Testis (tissue), 3 donors: ENCODE results near the gene RGS6. TPM values are rescaled to one million over a fixed set of nuclear protein-coding genes. Genes with fewer than 3 reads are reported as not detected.

Source experiments
- DNase-seq: peaks from one replicate; pipeline ENCODE4 v3.0.0-alpha.2; 2019
- H3K27ac ChIP-seq, 2 donors: fragments of 200-600 bp; sonication (generic); one replicate each; pipeline ENCODE4 v1.5.1; 2019
- H3K27me3 ChIP-seq: fragments of 200-600 bp; sonication (generic); one replicate; pipeline ENCODE4 v1.5.1; 2019
- H3K36me3 ChIP-seq: fragments of 200-600 bp; sonication (generic); one replicate; pipeline ENCODE4 v1.5.1; 2017; ENCODE audit warnings: low read depth; ENCODE audit errors: missing control alignments
- H3K4me1 ChIP-seq: fragments of 200-600 bp; sonication (generic); one replicate; pipeline ENCODE4 v1.5.1; 2019
- H3K4me3 ChIP-seq, 2 donors: fragments of 200-600 bp; sonication (generic); one replicate each; pipeline ENCODE4 v1.5.1; 2017 to 2019
- H3K9me3 ChIP-seq: fragments of 200-600 bp; sonication (generic); one replicate; pipeline ENCODE4 v1.5.1; 2017
- CTCF ChIP-seq, 3 experiments: fragments of 450-650 bp in 2 of 3; fragments of 200-600 bp in 1 of 3; sonication (generic) in 1 of 3; IDR thresholded peaks; one replicate each; pipeline ENCODE4 v1.5.1; 2016 to 2019; ENCODE audit warnings: antibody characterized with exemption in 3 of 3, mild to moderate bottlenecking in 2 of 3, moderate library complexity in 1 of 3
- POLR2A ChIP-seq: fragments of 450-650 bp; IDR thresholded peaks from one replicate; pipeline ENCODE4 v1.6.1; 2017; ENCODE audit warnings: antibody characterized with exemption, mild to moderate bottlenecking, moderate library complexity
- WGBS, 2 donors: methylation state at CpG; one replicate each; pipeline ENCODE4 v1.1.5; 2018; 5-methylcytosine and 5-hydroxymethylcytosine counted together
- intact Hi-C: fragments of 100-400 bp; cut with DNase I; formaldehyde crosslinking; loops from one replicate; pipeline ENCODE4 v1.15.1; 2023; ENCODE audit warnings: low total_unique reads
- polyA plus RNA-seq: library from polyadenylated mRNA; stranded (reverse); fragments of 350-450 nt; fragmentation: Illumina TruSeq; extraction: RNeasy Lipid Tissue Mini Kit (QIAGEN cat#74804); gene quantifications from one replicate; pipeline ENCODE4 v1.2.3, GENCODE V29; 2014; ENCODE audit warnings: low read depth, low replicate concordance; ENCODE audit not compliant: insufficient read depth
- total RNA-seq, 2 donors: library from RNA; depleted of rRNA; stranded (reverse); fragments of >200 nt; gene quantifications; one replicate each; pipeline ENCODE4 v1.2.3, GENCODE V29; 2016

RGS6 gene
- total and polyA plus RNA-seq, 3 donors from 2014 or later: 6.3 to 21.3 (median 16.0) TPM

GRCh38 chr14:72609205-72609916 is 677.1 kb downstream of the RGS6 start:
- H3K4me3 ChIP-seq: no peak overlapping the region
- intact Hi-C loops: no loop called here
- H3K36me3 ChIP-seq: no peaks in the 10 kb centered on the region
- no peaks in the 10 kb centered on the region for H3K9me3 ChIP-seq
- no peak for DNase-seq
- WGBS, 2 donors: 91 to 94% methylated on average over 11 to 12 of the region's 12 CpGs
- H3K27me3 ChIP-seq: no peaks in the 10 kb centered on the region
- no peak overlapping the region for H3K27ac ChIP-seq
- peaks cover 14% of the 10 kb centered on the region for H3K4me1 ChIP-seq
- TF ChIP-seq CTCF (IDR thresholded peaks at IDR 0.05) (no peak), POLR2A (no peak)

- TF ChIP-seq POLR2A (no peak), CTCF (IDR thresholded peaks at IDR 0.05) (no peak)
- Histone ChIP-seq H3K36me3 (no peaks in the 10 kb centered on the region), H3K9me3 (no peaks in the 10 kb centered on the region), H3K4me1 (peaks cover 15% of the 10 kb centered on the region), H3K27ac (no peak overlapping the region), H3K27me3 (no peaks in the 10 kb centered on the region), H3K4me3 (no peak overlapping the region)
- no peak for DNase-seq
- intact Hi-C loops: no loop called here
- 91 to 95% methylated on average over 11 to 12 of the region's 12 CpGs for WGBS, 2 donors
Observed at GRCh38 chr14:72610096-72610830, 678.0 kb downstream of the RGS6 start.

GRCh38 chr14:72610831-72611200 is 678.6 kb downstream of the RGS6 start:
- Histone ChIP-seq H3K36me3 (no peaks in the 10 kb centered on the region), H3K27me3 (no peaks in the 10 kb centered on the region), H3K9me3 (no peaks in the 10 kb centered on the region), H3K4me1 (peaks cover 20% of the 10 kb centered on the region), H3K27ac (no peak overlapping the region), H3K4me3 (no peak overlapping the region)
- 91% methylated on average over 2 of the region's 2 CpGs; no CpG with 5 or more reads in 1 of the 2 donors for WGBS, 2 donors
- intact Hi-C loops: no loop called here
- TF ChIP-seq POLR2A: no peak
- no peak for TF ChIP-seq CTCF (IDR thresholded peaks at IDR 0.05)
- DNase-seq: no peak

GRCh38 chr14:72611506-72611905 is 679.3 kb downstream of the RGS6 start:
- Histone ChIP-seq H3K27ac (no peak overlapping the region), H3K36me3 (no peaks in the 10 kb centered on the region), H3K9me3 (no peaks in the 10 kb centered on the region), H3K4me1 (peaks cover 25% of the 10 kb centered on the region), H3K27me3 (no peaks in the 10 kb centered on the region), H3K4me3 (no peak overlapping the region)
- DNase-seq: no peak
- intact Hi-C loops: no loop called here
- WGBS, 2 donors: 97% methylated on average over 3 to 4 of the region's 4 CpGs
- TF ChIP-seq CTCF (IDR thresholded peaks at IDR 0.05): no peak
- TF ChIP-seq POLR2A: no peak
